GM18873 (cell line): ENCODE data around the gene MYO3A.
"Not testable (repeated sequence)": the region's sequence is repeated elsewhere in the genome, so short reads cannot be mapped to it uniquely, and the experiment has no call there.

Source experiments
- ATAC-seq: cut with Tn5 transposase; IDR thresholded peaks from one replicate; pipeline ENCODE4 v1.9.1; 2021; ENCODE audit warnings: mild to moderate bottlenecking, moderate library complexity, moderate number of reproducible peaks; ENCODE audit not compliant: unreplicated experiment, low FRiP score

The MYO3A gene

GRCh38 chr10:25972631-25973030 is 38.6 kb downstream of the MYO3A start:
- no peak for ATAC-seq

DNA sequence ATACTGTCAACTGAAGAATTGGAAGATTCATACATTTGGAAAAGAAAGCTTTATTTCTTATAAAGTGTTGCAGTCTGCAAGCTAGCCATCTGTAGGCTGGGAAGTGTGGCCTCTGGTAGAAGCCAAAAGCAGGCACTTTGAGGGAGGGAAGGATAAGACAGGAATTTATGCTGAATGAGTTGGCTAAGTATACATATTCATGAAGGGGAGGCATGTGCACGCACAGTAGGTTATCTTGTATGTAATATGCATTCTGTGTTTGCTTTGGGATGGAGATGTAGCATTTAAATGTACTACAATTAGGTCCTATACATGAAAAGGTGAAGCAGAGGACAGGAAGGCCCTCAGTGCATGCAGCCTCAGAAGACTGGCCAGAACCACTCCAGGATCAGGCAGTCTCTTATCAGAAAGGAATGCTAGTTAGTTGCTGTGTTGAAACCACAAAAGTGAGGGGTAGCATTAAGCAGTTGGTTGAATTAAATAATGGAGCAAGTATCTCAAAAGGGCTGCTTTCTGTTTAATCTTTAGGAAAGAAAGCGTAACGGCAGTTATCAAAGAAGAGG is 40.9 kb downstream of the MYO3A start:
- ATAC-seq, result no peak

GRCh38 chr10:25978771-25979170 is 44.7 kb downstream of the MYO3A start:
- ATAC-seq, result no peak

- ATAC-seq, result no peak
These were observed 48.1 kb downstream of the MYO3A start for GRCh38 chr10:25982107-25982506.

DNA sequence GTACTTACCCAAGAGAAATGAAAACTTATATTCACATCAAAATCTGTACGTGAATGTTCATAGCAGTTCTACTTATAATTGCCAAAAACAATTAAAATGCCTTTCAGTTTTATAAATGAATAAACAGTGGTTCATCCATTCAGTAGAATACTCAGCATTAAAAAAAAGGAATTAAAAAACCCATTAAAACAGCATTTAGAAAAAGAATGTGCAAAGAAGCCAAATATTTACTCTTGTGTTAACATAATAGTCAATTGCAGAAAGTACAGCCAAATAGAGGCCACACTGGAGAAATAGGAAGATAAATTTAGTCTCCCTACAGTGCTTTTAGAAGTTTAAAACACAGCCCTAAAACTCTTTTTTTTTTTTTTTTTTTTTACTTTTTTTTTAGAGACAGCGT is 54.6 kb downstream of the MYO3A start:
- no peak for ATAC-seq

GRCh38 chr10:25989951-25990350 is 55.9 kb downstream of the MYO3A start:
- ATAC-seq, result no peak

DNA sequence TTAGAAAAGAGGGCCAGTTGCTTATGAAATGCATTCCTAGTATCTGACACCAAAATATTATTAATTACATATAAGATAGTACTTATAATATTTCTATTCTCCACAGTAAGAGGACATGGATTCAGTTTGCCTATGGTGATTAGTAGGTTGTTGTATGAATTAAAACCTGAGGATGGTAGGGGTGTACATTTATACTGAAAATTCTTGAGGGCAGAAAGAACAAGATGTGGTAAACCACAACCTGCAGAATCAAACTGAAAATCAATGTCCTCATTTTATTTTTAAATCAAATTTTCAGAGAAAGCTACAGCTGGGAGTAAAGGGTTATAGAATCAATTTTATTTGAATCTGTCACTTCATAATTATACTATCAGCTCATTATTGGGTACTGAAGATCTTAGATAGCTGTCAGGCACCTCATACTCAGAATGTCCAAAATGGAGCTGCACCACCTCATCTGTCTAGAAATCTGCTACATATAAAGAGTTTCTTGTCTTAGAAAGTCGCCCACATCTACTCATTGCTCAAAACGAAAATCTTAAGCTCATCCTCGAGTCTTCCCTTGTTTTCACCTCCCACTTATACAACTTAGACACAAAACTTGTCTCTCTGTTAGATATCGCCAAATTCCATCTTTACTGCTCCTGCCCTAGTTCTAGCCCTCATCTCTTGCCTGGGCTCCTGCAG is 65.4 kb downstream of the MYO3A start:
- ATAC-seq, result no peak

DNA sequence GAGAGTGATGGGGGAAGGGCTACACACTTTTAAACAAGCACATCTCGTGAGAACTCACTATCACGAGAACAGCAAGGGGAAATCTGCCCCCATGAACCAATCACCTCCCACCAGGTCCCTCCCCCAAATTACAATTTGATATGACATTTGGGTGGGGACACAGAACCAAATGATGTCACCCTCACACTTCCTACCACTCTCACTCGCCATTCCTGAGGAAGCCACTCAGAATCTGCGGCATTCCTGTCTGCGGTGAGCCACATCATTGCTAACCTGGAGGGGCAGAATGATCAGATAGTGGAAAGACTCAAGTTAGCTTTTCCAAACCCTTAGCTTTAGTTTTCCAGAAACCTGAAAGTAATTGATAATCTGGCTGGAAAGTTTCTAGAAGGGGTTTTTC is 66.9 kb downstream of the MYO3A start:
- ATAC-seq, result no peak

DNA sequence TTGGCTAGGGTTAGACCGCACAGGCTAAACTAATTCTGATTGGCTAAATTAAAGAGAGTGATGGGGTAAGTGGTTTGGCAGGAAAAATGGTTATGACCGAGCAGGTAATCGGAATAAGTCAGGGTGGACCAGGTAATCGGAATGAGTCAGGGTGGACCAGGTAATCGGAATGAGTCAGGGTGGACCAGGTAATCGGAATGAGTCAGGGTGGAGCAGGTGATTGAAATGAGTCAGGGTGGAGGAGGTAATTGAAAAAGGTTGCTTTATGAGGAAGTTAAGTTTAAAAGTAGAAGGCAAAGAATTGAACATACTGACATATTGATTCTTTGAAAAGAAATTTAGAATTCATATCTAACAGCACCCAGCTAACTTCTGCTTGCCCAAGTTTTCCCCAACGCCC is 68.4 kb downstream of the MYO3A start:
- not testable (repeated sequence) for ATAC-seq

DNA sequence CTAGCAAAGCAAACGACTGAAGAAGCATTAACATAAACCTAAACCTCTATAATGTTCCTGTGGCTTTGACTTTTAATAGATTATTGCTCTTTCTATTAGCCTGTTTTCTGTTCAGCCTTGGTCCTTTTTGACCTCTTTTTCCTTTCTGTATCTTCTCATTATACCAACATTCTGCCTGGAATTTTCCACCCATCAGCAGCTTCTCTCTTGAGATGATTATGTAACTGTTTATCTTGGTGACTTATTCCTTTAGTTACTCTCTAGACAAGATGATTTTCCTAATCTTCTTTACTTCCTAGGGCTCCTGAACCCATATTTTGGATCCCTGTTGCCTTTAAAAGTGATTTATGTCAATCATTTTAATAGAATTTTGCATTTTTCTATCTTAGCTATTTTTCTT is 81.1 kb downstream of the MYO3A start:
- ATAC-seq, result no peak

DNA sequence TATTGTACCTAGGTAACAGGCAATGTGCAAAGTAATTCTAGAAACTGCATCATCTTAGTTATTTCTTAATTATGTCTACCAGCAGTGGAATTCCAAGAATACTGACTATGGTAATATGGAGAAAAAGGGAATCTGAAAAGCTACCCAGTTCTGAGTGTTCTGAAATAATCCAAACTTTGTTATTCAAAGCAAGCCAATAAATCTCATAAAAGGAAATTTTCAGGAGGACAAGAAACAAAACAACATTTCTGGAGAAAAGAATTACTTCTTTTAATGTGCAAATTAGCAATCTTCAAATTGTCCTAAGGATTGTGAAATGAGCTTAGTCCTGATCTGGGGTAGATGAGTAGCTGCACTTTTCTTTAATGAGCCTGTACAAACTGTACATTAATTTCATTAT is 88.8 kb downstream of the MYO3A start:
- no peak for ATAC-seq

GRCh38 chr10:26024303-26024702 is 90.3 kb downstream of the MYO3A start:
- ATAC-seq, result no peak

DNA sequence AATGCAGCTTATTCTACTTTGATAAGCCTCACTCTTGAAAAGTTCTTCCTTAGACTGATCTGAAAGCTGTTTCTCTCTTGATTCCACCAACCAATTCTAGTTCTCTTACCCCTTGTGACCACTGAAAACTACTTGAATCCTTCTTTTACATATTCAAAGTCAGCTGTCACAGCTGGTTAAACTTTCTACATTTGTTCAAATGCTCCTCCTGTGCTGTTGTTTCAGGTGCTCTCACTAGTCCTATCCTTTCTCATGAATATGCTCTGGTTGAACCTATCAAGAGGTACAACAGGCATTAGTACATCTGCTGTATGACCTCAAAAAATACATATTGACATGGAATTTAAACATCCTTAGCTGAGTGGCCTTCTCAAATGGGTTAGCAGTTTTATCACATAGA is 91.5 kb downstream of the MYO3A start:
- no peak for ATAC-seq

DNA sequence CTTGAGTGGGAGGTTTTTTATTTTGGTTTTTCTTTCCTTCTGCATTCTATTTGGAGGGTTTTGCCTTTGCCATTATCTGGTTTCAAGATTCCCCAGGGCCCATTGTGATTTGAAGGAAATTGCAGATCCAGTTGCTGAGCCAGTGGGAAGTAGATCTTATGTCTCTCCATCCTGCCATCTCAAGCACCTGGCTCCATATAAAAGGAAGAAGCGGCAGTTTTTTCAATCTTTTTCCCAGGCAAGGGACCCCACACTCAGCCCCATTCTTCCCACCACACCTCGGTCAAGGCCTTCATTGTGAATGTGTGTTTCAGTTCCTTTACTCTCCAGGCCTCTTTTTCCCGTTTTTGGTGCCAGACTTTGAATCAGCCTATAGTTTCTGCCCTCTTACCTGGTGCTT is 95.8 kb downstream of the MYO3A start:
- no peak for ATAC-seq

DNA sequence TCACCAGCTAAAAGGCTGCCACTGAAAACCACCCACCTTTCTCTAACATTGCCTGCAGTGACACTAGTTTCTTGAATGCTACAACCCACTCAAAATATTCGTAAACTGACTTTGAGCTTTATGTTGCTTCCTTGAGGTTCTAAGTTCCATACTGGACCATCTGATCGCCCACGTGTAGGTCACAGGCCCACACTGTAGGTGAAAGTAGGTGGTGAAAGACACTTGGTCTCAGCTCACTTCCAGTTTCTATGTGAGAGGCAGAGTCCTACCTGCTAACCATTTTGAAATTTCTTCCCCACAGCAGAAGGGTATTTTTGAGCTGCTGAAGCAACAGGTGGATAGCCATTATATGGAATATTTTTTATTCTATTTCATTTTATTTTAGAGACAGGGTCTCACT is 97.3 kb downstream of the MYO3A start:
- no peak for ATAC-seq

GRCh38 chr10:26043469-26043868 is 109.4 kb downstream of the MYO3A start:
- no peak for ATAC-seq

DNA sequence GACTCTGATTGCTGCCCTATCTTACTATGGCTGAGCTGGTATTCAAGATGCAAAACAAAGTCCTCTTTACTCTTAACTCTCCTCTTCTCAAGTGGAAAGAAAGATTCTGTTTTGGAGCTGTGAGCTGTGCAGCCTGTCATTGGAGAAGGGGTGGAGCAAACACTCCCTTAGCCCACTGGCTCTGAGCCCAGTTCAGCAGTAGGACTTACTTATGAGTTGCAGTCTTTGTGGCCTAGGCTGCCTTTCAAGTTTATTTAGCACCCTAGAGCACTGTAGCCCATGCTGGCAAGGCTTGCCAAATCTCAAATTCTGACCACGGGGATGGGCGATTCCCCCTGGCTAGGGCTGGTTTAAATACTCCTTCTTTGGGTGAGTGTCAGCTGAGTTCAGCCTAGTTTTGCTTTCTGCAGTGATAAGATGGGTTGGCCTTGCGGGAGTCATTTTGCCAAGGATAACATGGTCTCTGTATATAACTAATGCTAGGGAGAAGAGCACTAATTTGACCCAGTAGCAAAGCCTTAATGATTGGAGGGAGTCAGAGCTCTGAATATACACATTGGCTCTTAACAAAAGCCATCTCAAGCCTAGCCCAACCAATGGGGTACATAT is 110.2 kb downstream of the MYO3A start:
- ATAC-seq, result no peak

DNA sequence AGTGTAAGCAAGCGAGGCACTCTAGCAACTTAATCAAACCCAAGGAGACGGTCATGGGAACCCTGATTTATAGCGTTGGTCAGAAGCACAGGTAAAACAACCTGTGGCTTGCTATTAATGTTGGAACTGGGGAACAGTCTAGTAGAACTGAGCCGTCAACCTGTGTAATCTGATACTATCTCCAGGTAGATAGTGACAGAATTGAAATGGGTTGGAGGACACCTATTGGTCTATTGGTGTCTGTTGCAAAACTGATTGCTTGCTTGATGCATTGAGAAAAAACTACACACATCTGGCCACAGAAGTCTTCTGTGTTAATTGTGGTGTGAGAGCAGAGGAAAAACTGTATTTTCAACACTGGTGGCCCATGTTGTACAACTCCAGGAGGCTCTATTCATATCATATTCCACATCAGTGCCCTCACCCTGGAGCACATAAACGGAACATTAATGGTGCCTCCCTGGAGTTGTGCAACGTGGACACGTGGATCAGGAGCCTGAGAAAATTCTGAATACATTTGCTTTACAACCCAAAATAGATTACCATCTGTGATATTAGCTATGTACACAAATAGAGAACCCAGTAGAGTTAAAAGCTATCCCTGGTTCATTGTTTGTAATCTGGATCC is 112.2 kb downstream of the MYO3A start:
- no peak for ATAC-seq

DNA sequence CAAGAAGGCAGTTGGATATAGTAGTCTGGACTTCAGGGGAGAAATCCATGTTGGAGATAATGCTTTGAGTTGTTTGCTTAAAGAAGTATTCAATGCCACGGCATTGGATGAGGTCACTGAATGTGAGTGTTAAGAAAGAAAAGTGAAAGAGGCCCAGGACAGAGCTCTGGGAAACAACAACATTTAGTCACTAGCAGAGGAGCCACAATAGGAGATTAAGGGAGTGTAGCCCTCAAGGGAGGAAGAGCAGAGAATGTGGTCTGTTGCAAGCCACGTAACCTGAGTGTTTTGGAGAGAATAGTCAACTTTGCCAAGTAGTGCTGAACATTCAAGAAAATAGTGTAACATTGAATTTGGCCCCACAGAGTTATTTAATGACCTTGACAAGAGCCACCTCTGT is 114.7 kb downstream of the MYO3A start:
- no peak for ATAC-seq

- no peak for ATAC-seq
These were observed 118.3 kb downstream of the MYO3A start for GRCh38 chr10:26052326-26052725.

DNA sequence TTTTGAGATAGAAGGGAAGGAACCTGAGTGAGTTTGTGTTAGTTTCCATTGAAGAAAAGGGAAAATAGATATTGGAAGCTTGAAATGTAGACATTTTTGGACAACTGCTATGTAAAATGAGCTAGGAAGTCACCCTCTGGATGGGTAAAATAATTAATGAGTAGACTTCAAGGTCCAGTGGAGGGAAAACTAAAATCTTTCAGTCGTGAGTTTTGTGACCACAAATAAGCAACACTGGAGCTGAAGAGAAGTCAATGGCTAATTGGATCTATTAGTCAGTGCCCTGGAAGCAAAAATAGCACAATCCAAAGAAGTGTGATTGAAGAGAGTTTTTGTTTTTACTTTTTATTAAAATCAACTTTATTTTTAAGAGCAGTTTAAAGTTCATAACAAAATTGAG is 123.4 kb downstream of the MYO3A start:
- no peak for ATAC-seq

GRCh38 chr10:26064106-26064505 is 130.1 kb downstream of the MYO3A start:
- ATAC-seq, result no peak
